ENCODE data around the gene TRAPPC2B. TPM values are rescaled to one million over a fixed set of nuclear protein-coding genes. Genes with fewer than 3 reads are reported as not detected.

The TRAPPC2B gene
- total and polyA plus RNA-seq, 2 of the 13 experiments (the other 11 are each of a cell fraction or from before 2014, with no cell fraction given), result 13.3 to 17.7 TPM

- TF ChIP-seq, protein P1, sequence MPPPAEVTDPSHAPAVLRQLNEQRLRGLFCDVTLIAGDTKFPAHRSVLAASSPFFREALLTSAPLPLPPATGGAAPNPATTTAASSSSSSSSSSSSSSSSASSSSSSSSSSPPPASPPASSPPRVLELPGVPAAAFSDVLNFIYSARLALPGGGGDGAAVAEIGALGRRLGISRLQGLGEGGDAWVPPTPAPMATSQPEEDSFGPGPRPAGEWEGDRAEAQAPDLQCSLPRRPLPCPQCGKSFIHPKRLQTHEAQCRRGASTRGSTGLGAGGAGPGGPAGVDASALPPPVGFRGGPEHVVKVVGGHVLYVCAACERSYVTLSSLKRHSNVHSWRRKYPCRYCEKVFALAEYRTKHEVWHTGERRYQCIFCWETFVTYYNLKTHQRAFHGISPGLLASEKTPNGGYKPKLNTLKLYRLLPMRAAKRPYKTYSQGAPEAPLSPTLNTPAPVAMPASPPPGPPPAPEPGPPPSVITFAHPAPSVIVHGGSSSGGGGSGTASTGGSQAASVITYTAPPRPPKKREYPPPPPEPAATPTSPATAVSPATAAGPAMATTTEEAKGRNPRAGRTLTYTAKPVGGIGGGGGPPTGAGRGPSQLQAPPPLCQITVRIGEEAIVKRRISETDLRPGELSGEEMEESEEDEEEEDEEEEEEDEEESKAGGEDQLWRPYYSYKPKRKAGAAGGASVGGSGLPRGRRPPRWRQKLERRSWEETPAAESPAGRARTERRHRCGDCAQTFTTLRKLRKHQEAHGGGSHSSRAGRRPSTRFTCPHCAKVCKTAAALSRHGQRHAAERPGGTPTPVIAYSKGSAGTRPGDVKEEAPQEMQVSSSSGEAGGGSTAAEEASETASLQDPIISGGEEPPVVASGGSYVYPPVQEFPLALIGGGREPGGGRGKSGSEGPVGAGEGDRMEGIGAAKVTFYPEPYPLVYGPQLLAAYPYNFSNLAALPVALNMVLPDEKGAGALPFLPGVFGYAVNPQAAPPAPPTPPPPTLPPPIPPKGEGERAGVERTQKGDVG (CRISPR knock-in tag; IDR thresholded peaks at IDR 0.05; ENCODE audit: borderline replicate concordance), result no peak
- no peak for TF ChIP-seq ZNF513 (CRISPR knock-in tag; conservative IDR thresholded peaks at IDR 0.05)
- no peak for TF ChIP-seq EP300 (IDR thresholded peaks at IDR 0.05; ENCODE audit: low read depth in 2 of 2, low read length in 2 of 2)
- TF ChIP-seq EP300 (CRISPR knock-in tag; IDR thresholded peaks at IDR 0.05; ENCODE audit: borderline replicate concordance), result no peak
- TF ChIP-seq HOMEZ (CRISPR knock-in tag; IDR thresholded peaks at IDR 0.05; ENCODE audit: low read depth), result no peak
- TF ChIP-seq, protein P2, sequence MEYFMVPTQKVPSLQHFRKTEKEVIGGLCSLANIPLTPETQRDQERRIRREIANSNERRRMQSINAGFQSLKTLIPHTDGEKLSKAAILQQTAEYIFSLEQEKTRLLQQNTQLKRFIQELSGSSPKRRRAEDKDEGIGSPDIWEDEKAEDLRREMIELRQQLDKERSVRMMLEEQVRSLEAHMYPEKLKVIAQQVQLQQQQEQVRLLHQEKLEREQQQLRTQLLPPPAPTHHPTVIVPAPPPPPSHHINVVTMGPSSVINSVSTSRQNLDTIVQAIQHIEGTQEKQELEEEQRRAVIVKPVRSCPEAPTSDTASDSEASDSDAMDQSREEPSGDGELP (IDR thresholded peaks at IDR 0.05; ENCODE audit: borderline replicate concordance, low read depth), result no peak
- no peak for TF ChIP-seq ZSCAN21 (CRISPR knock-in tag; IDR thresholded peaks at IDR 0.05; ENCODE audit: borderline replicate concordance)
- TF ChIP-seq SRSF1 (optimal IDR thresholded peaks at IDR 0.05; ENCODE audit: low read depth, low read length), result no peak
- TF ChIP-seq ZNF329 (CRISPR knock-in tag; IDR thresholded peaks at IDR 0.05; ENCODE audit: low read depth), result no peak
- no peak for TF ChIP-seq ZNF674 (CRISPR knock-in tag; IDR thresholded peaks at IDR 0.05; ENCODE audit: low read depth)
- no peak for TF ChIP-seq SKI (IDR thresholded peaks at IDR 0.05; ENCODE audit: partially characterized antibody)
Observed at GRCh38 chr19:57348136-57348535, 15.2 kb upstream of the TRAPPC2B start (continued).
